ENCODE measurements around the gene CBX8. TPM values are rescaled to one million over a fixed set of nuclear protein-coding genes. Genes with fewer than 3 reads are reported as not detected.
A peak's percentile ranks its signal among the peaks of the same experiment; 100 is the strongest.

Gene CBX8
- total and polyA plus RNA-seq, 2 of the 8 experiments (the other 6 are each of a cell fraction or from before 2014, with no cell fraction given) = 0.09 to 2.1 TPM

GRCh38 chr17:79804856-79805696 is 8.2 kb upstream of the CBX8 start:
- peaks cover 4 to 51% (median 41%) of the 10 kb centered on the region in 4 experiments for H3K4me1 ChIP-seq (replicated peaks in 1 of 4; ENCODE audit: control insufficient read depth in 3 of 4, insufficient read depth in 4 of 4, low read length in 3 of 4)
- no peak overlapping the region for H3K27ac ChIP-seq (ENCODE audit: low read depth, low read length)
- H2AFZ ChIP-seq (ENCODE audit: low read length) = no peak overlapping the region
- peak overlapping the region; percentile 53 for H2BK12ac ChIP-seq (ENCODE audit: low read depth, low read length)
- H4K91ac ChIP-seq (replicated peaks; ENCODE audit: insufficient read length, low read length) = no peak overlapping the region
- WGBS, 2 experiments (ENCODE audit: extremely low coverage in 1 of 2, insufficient coverage in 1 of 2, insufficient read length in 1 of 2, insufficient replicate concordance in 2 of 2, low coverage in 1 of 2, low lambda C conversion rate in 2 of 2, missing lambda C conversion rate in 1 of 2) = 10% methylated on average over 22 of the region's 22 CpGs; no CpG with 5 or more reads in 1 of the 2 experiments
- H3K9ac ChIP-seq (replicated peaks in 1 of 4; ENCODE audit: extremely low read depth in 1 of 4, low read depth in 3 of 4, low read length in 3 of 4) = no peak overlapping the region
- H3K14ac ChIP-seq (ENCODE audit: insufficient read length) = no peak overlapping the region
- H3K23me2 ChIP-seq (ENCODE audit: low read depth, low read length) = peaks cover 2% of the 10 kb centered on the region
- no peak overlapping the region for H4K8ac ChIP-seq (ENCODE audit: extremely low read depth, insufficient read depth, low read length)
- peak overlapping the region; percentile 48; the same call in 1 of the 2 replicates for H2BK20ac ChIP-seq (ENCODE audit: low read length)
- H3K4me3 ChIP-seq (ENCODE audit: extremely low read depth in 1 of 4, insufficient read depth in 2 of 4, low read depth in 3 of 4, low read length in 4 of 4) = peak overlapping the region in 3 of 4 experiments; percentile 2 to 42 (median 10); a peak in 2 of 8 replicates
- peak overlapping the region; percentile 81; the same call in 1 of the 2 replicates for H2BK15ac ChIP-seq (ENCODE audit: low read length)
- H2BK5ac ChIP-seq (ENCODE audit: low read depth, low read length) = peak overlapping the region; percentile 16; the same call in 1 of the 2 replicates
- no peak overlapping the region for H3K56ac ChIP-seq (replicated peaks; ENCODE audit: insufficient read length, low read depth, low read length)
- H3K36me3 ChIP-seq (ENCODE audit: control insufficient read depth in 2 of 4, insufficient read depth in 4 of 4, low read length in 3 of 4) = peaks cover 0 to 5% (median 0%) of the 10 kb centered on the region in 4 experiments; a peak in 1 of 8 replicates
- no peak overlapping the region for H4K5ac ChIP-seq (ENCODE audit: insufficient read length, low read depth, low read length)
- H3K9me3 ChIP-seq (ENCODE audit: insufficient read depth in 2 of 2, low read depth in 1 of 2, low read length in 1 of 2) = peaks cover 0 to 7% of the 10 kb centered on the region in 2 experiments; a peak in 3 of 4 replicates
- peaks cover 88 to 98% (median 97%) of the 10 kb centered on the region in 4 experiments for H3K27me3 ChIP-seq (replicated peaks in 1 of 4; ENCODE audit: control insufficient read depth in 3 of 4, extremely low read depth in 1 of 4, insufficient read depth in 3 of 4, low read length in 3 of 4)
- DNase-seq (ENCODE audit: low read depth in 1 of 2, low spot score in 2 of 2) (no peak), FAIRE-seq (no peak)
- TF ChIP-seq RNF2 (IDR thresholded peaks at IDR 0.05; ENCODE audit: borderline replicate concordance, low read depth, low read length, missing control alignments, poor library complexity, severe bottlenecking) (peak; percentile 83), SP4 (IDR thresholded peaks at IDR 0.05; ENCODE audit: low read length) (no peak), CBX8 (IDR thresholded peaks at IDR 0.05; ENCODE audit: borderline replicate concordance, low read depth, low read length) (peak; percentile 81; the same call in 1 of the 2 replicates)
- no peaks in the 10 kb centered on the region for H3K79me1 ChIP-seq (ENCODE audit: low read depth, low read length)
- H3K4me2 ChIP-seq (ENCODE audit: insufficient read depth in 1 of 2, low read depth in 2 of 2, low read length in 2 of 2) = peak overlapping the region in 1 of 2 experiments; percentile 44; a peak in 2 of 4 replicates
- no peak overlapping the region for H3K4ac ChIP-seq (replicated peaks; ENCODE audit: insufficient read length, low read depth, low read length)
- H4K20me1 ChIP-seq (replicated peaks in 1 of 2; ENCODE audit: control insufficient read depth in 1 of 2, insufficient read depth in 2 of 2, low read length in 2 of 2) = peaks cover 1 to 37% of the 10 kb centered on the region in 2 experiments
- no peaks in the 10 kb centered on the region for H3K79me2 ChIP-seq (ENCODE audit: control insufficient read depth in 1 of 2, insufficient read depth in 2 of 2, low read length in 2 of 2)
- H2BK120ac ChIP-seq (replicated peaks; ENCODE audit: low read depth, low read length) = no peak overlapping the region
- ChIA-PET CTCF (ENCODE audit: partially characterized antibody) (interaction anchor here (0.6 to 19.1 kb wide), 14 partner anchors 11 to 1680 kb away, joined by 3 to 576 read pairs (median 6); partner anchors contain the start of gene CBX4), POLR2A (ENCODE audit: partially characterized antibody) (interaction anchor here (1.0 to 24.0 kb wide), 10 partner anchors 7 to 37 kb away, joined by 3 to 374 read pairs (median 6); partner anchors contain the start of genes CBX4 and CBX8)
- no peak overlapping the region for H3K23ac ChIP-seq (ENCODE audit: insufficient read length)
- peak overlapping the region; percentile 48; the same call in 1 of the 2 replicates for H3K18ac ChIP-seq (ENCODE audit: extremely low read depth, low read length)
- H2AK5ac ChIP-seq (ENCODE audit: low read depth, low read length) = peak overlapping the region; percentile 7

Data from H1 (cell line).